HG02763 (cell line): Measurements from ENCODE around the gene FAM151A.

Experiments used
- ATAC-seq: cut with Tn5 transposase; IDR thresholded peaks from one replicate; pipeline ENCODE4 v1.9.1; 2021; ENCODE audit warnings: mild to moderate bottlenecking, moderate library complexity; ENCODE audit not compliant: unreplicated experiment

Gene FAM151A

DNA sequence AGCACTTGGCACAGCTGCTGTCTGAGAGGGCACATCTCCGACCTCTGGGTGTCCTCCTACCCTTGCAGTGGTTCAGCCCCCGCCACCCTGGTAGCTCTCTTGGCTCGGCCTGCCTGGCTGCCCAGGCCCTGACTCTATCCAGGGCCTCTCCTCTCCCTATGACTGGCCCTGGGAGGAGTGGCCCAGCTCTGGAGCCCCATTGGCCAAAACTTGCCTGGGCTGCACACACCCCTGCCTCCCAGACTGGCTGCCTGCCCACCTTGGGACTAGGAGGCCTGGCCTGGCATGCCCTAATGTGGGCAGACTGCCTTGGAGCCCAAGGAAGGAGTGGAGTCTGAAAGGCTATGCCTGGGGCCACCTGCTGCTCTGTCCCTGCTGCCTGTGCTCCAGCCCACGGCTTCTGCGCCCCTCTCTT, 41.7 kb downstream of the FAM151A start:
- ATAC-seq: no peak

DNA sequence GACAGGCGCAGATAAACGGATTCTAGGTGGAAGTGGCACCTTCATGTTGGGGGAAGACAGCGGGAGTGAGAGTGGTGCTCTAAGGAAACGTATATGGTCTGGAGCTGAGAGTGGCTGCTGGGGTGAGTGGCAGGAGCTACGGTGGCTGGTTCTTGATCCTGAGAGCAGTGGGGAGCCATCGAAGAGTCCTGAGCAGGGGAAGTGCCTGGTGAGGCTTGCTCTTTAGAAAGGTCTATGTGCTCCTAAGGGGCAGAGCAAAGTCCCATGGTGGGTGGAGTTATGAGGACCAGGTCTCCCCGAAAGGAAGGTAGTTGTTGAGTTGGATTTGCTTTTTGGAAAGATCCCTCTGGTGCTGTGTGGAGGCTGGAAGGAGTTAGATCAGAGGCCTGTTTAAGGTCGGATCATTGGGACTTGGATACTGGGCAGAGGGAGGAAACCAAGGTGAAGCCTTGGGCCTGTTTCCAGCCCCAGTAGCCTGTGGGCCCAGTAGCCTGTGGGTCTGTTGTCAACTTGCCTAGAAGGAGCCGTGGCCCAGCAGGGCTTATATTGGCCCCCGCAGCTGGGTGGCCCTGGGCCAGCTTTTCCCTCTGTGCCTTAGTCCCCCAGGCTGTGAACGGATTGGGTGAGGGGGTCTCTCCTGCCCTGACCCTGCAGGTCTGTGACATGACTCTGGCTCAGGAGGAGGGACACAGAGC, 42.3 kb downstream of the FAM151A start:
- no peak for ATAC-seq

GRCh38 chr1:54579337-54579781, 44.0 kb downstream of the FAM151A start:
- no peak for ATAC-seq

DNA sequence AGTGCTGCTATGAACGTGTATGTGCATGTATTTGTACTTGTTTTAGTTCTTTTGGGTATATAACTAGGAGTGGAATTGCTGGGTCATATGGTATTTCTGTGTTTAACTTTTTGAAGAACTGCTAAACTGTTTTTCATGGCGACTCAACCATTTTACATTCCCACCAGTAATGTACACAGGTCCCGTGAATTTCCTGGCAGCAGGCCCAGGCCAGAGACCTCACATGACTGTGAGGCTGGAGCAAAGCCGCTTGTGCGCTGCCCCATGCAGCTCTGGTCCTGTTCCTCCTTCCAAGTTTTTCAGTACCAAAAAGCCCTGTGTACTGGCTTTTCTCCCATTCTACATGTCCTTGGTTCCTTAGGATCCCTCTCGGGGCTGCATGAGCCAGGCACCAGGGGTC, 45.7 kb downstream of the FAM151A start:
- no peak for ATAC-seq

DNA sequence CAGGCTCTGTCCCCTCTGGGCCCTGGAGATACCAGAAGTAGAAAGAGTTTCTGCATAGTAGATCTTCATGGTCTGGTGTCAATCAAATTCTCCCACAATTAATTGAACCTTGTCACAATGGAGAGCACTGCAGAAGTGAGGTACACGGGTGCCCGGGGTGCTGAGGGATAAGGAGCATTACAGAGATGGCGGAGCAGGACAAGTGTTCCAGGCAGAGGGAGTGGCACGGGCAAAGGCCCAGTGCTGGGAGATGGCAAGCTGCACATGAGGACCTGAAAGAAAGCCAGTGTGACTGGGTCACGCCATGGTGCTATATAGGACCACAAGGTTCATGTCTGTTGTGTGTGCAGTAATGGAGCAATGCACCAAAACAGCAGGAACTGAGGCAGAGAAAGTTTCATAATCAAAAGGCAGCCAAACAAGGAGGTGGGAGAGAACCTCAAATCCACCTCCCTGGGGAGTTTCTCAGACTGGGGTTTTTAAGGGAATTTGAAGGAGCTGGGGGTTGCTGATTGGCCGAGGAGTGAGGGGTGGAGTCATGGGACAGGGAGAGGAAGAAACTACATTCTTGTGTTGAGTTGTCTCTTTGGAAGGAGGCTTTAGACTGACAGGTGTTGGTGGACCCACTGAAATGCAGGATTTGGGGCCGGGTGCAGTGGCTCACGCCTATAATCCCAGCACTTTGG, 47.6 kb downstream of the FAM151A start:
- no peak for ATAC-seq

GRCh38 chr1:54575161-54575560, 48.2 kb downstream of the FAM151A start:
- ATAC-seq: no peak

DNA sequence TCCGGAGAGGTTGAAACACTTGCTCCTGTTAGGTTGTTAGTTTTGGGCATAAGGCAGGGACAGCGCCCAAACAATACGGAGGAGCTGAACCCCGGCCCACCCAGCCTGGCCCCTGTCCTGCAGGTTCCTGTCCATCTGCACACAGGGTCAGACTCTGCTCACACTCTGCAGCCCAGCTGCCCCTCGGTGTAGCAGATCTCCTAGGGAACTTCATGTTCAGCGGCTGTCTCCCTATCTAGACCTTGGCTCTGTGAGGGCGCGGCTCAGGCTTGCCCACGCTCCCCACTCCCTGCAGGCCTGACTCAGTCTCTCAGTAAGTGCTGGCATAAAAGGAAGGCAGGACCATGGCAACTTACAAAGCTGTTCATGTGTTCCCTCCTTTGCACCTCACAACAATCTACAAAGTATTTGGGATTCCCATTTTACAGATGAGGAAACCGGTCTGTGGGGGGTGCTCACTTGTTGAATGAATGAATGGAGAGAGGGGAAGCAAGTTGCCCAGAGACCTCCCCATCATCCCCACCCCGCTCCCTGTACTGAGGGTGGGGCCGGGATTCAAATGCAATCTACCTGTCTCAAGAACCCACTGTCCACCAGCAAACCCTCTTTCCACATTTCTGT, 49.1 kb downstream of the FAM151A start:
- ATAC-seq: no peak

DNA sequence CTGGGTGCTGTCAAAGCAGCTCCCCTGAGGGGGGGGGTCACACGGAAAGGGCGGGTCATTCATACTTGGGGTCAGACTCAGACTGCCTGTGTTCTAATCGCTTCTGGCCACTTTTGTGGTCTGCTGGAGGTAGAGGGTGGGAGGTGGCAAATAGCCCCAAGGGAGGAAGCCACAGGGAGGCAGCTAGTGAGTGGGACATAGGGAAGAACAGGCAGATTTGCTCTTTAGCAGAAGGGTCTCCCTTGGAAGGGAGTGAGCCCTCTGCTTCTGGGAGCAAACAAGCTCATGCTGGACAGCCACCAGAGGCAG, 50.8 kb downstream of the FAM151A start:
- ATAC-seq: no peak

- ATAC-seq: no peak
Measured at GRCh38 chr1:54571803-54572541, 51.4 kb downstream of the FAM151A start.

DNA sequence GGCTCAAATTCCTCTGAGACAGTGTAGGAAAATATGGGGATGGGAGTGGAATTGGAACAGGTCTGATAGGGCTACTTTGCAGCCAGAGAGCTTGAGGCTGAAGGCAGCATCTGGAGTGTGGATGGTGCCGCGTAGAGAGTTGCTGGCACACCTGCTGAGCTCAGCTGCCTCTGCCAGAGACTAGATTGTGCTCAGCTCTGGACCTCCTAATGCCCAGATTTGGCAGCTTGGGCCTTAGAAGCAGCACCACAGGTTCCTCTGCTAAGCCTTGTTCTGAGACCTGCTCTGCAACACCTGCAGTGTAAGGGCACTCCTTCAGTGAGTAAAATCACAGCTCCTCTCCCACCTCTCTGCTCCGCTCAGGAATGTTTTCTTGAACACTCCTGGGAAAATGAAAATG, 52.0 kb downstream of the FAM151A start:
- no peak for ATAC-seq

DNA sequence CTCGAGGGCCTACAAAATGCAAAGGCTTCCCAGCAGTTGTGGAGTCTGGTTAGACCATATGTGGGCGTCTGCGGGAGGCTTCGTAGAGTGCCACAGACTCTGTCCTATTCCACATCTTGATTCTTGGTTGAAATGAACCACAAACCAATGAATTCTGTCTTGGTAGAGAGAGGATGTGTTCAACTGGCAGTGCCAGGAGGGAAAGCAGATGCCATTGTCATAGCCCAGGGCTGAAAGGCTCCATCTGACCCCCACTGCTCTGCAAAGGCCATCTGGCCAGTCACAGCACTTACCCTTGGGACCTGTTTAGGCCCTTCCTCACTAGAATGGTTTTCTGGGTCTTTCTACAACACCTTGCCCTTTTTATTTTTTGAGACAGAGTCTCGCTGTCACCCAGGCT, 53.2 kb downstream of the FAM151A start:
- ATAC-seq: no peak

- no peak for ATAC-seq
Measured at GRCh38 chr1:54569339-54569738, 54.0 kb downstream of the FAM151A start.

DNA sequence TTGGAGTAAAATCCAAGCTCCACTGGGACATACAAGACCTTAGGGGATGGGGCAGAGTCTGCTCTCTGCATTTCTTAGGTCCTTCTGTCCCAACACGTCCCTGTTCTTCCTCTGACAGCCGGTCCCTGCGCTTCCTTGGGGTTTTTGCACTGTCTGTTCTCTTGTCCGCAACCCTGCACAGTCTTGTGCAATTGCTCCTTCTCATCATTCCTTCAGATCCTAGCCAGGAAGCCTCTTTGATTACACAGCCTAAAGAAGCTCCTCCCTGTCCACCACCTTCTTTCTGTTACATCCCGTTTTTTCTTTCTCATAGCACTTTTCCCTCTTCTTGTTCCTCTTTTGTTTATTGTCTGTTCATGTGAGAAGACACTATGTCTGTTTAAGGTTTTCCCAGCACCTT, 55.4 kb downstream of the FAM151A start:
- no peak for ATAC-seq

- ATAC-seq: no peak
Measured at GRCh38 chr1:54566438-54567141, 56.7 kb downstream of the FAM151A start.

GRCh38 chr1:54565113-54565501, 58.2 kb downstream of the FAM151A start:
- ATAC-seq: no peak

DNA sequence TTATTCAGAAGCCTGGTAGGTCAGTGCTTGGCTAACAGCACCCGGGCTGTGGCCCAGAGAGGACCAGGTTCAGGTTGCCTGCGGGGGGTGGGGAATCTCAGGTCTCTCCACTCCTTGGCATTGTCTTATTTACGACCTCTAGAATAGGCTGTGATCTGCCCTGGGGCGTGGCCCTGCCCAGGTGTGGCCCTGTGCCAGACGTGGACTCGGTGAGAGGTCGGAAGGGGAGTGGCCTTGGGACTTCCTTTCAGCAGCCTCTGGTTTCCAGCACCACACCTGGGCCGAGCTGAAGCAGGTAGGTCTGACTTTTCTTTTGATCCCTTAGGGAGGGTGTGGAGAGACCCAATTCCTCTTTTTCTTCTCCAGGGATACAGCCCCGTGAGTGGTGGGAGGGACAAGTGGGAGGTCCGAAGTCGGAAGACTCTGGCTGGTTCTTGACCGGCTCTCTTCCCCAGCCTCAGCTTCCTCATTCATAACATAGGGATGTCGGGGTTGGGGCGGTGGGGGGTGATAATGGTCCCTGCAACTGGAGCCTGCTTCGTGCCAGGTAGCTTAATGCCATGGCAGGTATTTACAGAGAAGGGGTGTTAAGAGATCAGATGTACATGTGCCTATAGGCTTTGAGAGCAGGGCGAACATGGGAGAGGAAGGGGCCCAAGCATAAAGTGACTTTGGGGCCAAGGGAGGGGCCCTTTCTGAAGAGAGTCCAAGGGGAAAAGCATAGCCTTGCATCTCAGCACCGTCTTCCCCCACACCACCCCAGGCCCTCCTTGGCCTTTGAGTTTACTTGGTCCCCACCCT, 58.8 kb downstream of the FAM151A start:
- ATAC-seq: no peak

DNA sequence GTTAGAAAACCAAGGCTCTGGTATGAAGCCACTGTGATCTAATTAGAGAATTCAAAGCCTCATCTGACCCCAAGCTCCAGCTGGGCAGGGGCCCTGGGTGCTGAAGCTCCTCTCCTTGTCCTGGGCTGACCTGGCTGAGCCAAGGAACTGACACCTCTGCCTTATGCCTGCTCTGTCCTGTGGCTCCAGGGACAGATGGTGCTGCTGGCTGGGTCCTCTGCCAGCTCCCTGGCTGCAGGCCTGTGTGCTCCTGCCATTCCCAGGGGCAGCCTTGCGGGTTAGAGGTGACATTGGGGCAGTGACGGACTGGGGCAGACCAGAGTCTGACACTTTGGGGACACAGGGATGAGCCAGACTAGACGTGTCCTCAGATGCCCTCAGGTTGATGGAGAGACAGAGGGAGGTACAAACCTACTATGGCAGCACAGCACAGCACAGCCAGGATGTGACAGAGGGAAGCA, 63.5 kb downstream of the FAM151A start:
- no peak for ATAC-seq
